Rectal smooth muscle tissue (tissue), 1 donor: Measurements from ENCODE around the gene LRRFIP1.
"Not testable (repeated sequence)": the region's sequence is repeated elsewhere in the genome, so short reads cannot be mapped to it uniquely, and the experiment has no call there.

Experiments used
- H3K27ac ChIP-seq: one replicate; pipeline ENCODE4 v1.7.0; 2013; ENCODE audit warnings: low read depth, low read length, inconsistent platforms
- H3K27me3 ChIP-seq: one replicate; pipeline ENCODE4 v1.7.0; 2013; ENCODE audit warnings: low read length; ENCODE audit not compliant: control insufficient read depth, insufficient read depth
- H3K36me3 ChIP-seq: one replicate; pipeline ENCODE4 v1.7.0; 2013; ENCODE audit warnings: low read length; ENCODE audit not compliant: control insufficient read depth, insufficient read depth
- H3K4me1 ChIP-seq: one replicate; pipeline ENCODE4 v1.7.0; 2013; ENCODE audit warnings: low read length; ENCODE audit not compliant: control insufficient read depth, insufficient read depth
- H3K4me3 ChIP-seq: one replicate; pipeline ENCODE4 v1.7.0; 2013; ENCODE audit warnings: low read length
- H3K9ac ChIP-seq: one replicate; pipeline ENCODE4 v1.7.0; 2013; ENCODE audit warnings: low read length

The LRRFIP1 gene

DNA sequence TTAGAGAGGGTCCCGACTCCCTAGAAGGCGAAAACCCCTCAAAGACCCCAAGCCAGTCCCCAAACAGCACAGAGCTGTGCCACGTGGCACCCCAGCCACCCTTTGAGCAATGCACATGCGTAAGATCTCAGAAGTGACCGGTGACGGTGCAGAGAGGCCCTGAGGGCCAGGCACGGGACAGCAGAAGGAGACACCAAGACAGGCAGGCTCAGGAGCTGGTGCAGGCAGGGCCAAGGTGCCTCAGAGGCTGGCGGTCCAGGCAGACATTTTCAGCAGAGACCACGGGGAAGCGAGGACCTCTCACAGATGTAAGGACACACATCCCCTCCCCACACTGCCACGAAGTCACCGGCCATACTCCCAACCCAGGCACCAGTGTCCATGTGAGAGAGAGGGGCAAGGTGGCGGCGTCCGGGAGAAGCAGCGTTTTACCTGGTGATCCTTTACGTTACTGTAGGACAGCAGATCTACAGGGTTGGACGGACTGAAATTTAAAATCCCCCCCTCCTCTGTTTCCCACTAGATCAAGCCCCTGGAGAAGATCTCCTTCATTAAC, 34.9 kb upstream of the LRRFIP1 start:
- no peak overlapping the region for H3K9ac ChIP-seq

DNA sequence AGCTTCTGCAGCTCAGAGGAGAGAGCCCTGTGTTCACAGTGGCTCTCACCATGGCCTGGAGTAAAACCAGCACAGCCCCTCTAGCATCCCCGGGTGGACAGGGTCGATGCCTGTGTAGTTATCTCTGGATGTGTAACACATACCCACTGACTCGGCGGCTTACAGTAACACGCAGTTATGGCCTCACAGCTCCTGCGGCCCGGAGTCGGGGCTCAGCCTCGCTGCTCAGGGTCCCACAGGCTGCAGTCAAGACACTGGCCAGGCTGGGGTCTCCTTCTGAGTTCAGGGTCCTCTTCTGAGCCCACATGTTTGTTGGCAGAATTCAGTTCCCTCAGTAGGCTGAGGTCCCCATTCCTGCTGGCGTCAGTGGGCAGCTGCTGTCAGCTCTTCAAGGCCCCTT, 34.4 kb upstream of the LRRFIP1 start:
- Histone ChIP-seq H3K4me1 (peaks cover 12% of the 10 kb centered on the region), H3K27me3 (no peaks in the 10 kb centered on the region), H3K27ac (no peak overlapping the region), H3K36me3 (no peaks in the 10 kb centered on the region), H3K9ac (no peak overlapping the region), H3K4me3 (no peak overlapping the region)

More for the DNA sequence above, 34.9 kb upstream of the LRRFIP1 start:
- Histone ChIP-seq H3K27me3 (no peaks in the 10 kb centered on the region), H3K27ac (no peak overlapping the region), H3K4me3 (no peak overlapping the region), H3K36me3 (no peaks in the 10 kb centered on the region), H3K4me1 (peaks cover 12% of the 10 kb centered on the region)

DNA sequence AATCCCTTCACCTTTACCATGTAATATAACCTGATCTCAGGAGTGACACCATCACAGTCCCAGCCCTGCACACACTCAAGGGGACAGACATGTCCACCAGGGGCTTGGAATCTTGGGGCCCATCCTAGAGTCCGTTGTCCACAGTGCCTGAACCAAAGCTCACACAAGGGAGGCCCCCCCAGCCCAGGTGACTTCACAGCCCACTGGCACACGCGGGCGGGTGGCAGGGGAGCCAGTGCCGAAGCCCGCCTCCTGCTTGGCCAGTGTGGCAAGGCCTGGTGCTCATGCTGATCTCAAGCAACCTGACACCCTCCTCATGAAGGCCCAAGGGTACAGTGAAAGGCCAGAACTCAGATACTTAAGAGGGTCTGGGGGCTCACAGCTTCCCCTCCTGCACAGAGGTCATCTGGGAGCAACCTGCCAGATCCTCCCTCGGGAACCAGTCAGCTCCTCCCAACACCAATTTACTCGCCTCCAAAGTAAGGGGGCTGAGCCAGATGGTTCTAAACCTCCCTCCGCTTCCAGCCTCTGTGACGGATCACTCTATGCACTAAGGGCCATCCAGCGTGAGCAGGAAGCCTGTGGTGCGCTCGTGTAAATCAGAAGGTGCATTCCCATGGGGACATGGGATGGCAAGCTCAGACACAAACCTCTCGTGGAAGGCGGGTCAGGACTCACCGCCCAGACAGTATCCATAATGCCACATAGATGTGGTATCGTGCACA, 33.6 kb upstream of the LRRFIP1 start:
- no peaks in the 10 kb centered on the region for H3K36me3 ChIP-seq
- no peaks in the 10 kb centered on the region for H3K27me3 ChIP-seq
- H3K4me1 ChIP-seq, result peaks cover 12% of the 10 kb centered on the region
- no peak overlapping the region for H3K9ac ChIP-seq
- no peak overlapping the region for H3K4me3 ChIP-seq
- peak overlapping the region; percentile 71 for H3K27ac ChIP-seq

DNA sequence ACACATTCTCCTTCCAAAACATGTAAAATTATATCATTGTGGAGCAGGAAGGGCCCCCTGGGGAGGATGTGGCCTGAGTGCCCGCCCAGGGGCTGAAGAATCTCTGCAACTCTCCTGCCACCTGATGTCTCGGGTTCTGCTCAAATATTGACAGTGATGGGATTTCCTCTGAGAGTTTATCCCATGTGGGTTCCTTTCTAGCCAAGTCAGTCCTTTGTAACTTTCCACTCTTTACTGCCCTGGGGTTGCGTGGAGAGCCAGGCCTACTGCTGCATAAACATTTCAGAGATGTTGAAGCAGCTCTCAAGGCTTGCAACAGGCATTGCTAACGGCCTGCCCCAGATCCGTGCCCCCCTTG, 32.9 kb upstream of the LRRFIP1 start:
- H3K4me3 ChIP-seq, result no peak overlapping the region
- H3K27me3 ChIP-seq, result no peaks in the 10 kb centered on the region
- H3K27ac ChIP-seq, result peak overlapping the region; percentile 71
- H3K9ac ChIP-seq, result no peak overlapping the region
- no peaks in the 10 kb centered on the region for H3K36me3 ChIP-seq
- H3K4me1 ChIP-seq, result peaks cover 12% of the 10 kb centered on the region

DNA sequence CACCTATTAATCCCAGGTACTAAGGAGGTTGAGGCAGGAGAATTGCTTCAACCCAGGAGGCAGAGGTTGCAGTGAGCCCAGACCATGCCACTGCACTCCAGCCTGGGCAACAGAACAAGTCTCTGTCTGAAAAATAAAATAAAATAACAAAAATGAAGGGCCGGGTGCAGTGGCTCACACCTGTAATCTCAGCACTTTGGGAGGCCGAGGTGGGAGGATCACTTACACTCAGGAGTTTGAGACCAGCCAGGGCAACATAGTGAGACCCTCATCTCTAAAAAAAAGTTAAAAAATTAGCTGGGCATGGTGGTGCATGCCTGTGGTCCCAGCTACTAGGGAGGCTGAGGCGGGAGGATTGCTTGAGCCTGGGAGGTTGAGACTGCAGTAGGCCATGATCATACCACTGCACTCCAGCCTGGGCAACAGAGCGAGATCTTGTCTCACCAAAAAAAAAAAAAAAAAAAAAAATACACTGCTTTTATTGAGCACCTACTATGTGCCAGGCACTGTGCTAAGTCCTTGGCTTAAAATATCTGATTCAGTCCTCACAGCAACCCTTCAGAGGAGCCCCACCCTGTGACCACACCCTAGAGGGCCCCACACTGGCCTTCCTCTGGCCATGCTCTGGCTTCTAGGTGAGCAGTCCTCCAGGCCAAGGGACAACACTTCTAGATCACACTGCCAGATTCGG, 31.4 kb upstream of the LRRFIP1 start:
- H3K4me1 ChIP-seq, result peaks cover 22% of the 10 kb centered on the region
- H3K27me3 ChIP-seq, H3K36me3 ChIP-seq, H3K4me3 ChIP-seq, H3K9ac ChIP-seq, H3K27ac ChIP-seq: not testable (repeated sequence)

DNA sequence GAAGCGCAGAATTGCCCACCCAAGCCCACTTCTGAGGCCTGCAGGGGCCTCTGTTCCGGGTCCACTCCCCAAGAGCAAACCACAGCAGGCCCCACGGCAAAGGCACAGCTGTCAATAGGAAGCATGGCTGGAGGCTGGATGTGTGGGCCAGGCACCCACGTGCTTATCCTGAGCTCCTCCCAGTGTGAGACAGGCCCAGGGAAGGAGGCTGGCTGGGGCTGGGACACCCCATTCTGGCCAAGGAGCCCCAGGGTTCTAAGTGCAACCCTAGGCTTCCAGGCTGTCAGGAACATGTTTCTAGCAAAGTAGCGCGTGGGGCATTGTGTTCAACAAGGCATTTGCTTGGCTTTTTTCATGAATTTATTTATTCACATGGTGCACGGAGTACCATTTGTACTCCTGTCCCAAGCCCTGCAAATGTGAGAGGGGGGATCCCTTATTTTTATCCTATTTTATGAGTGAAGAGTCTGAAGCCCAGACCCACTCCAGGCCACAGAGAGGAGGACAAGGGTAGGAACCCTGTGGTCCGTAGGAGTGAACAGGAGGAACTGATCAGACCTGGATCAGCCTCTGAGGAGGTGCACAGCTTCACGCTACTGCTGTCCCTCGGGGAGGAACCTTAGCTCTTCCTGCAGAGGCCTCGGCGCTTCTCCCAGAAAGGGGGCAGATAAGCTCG, 30.7 kb upstream of the LRRFIP1 start:
- no peak overlapping the region for H3K4me3 ChIP-seq
- H3K9ac ChIP-seq, result no peak overlapping the region
- H3K27ac ChIP-seq, result no peak overlapping the region
- no peaks in the 10 kb centered on the region for H3K27me3 ChIP-seq
- H3K4me1 ChIP-seq, result peaks cover 22% of the 10 kb centered on the region
- H3K36me3 ChIP-seq, result no peaks in the 10 kb centered on the region

DNA sequence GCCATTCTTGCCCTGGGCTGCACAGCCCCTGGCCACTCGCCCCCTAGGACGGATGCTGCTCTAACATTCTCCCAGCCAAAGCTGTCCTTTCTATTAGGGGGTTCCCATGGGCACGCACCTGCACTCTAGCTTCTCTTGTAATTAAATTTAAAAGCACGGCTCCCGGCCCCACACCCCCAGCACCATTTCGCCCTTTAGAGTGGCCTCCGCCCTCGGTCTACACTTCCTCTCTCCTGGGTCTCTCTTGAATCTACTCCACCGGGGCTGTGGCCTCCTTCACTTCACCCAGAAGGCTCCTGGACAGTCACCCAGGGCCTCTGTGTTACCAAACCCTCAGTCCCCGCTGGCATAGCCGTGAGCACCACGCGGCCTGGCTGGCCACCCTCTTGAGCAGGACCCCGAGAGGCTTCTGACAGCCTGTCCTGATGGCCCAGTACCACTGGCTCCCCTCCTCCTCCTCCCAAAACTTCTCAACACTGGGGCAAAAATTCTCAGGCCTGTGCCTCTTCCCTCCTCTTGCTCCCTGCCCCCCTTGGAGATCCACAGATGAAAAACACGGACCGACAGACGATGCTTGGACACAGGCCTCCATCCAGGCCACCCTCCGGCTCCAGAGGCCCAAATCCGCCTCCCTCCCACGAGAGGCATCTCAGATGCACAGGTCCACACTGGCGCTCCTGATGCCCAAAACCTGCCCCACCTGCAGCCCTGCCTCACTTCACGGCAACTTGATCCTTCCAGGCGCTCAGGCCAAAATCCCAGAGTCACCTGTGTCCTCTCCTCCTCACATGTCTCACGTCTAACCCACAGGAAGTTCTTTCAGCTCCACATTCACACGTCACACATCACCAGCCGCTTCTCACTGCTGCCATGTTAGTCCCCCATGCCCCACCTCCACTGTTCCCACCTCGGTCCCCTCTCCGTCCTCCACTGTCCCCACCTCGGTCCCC, 29.9 kb upstream of the LRRFIP1 start:
- Histone ChIP-seq H3K27ac (no peak overlapping the region), H3K4me1 (peaks cover 22% of the 10 kb centered on the region), H3K36me3 (no peaks in the 10 kb centered on the region), H3K9ac (no peak overlapping the region), H3K27me3 (no peaks in the 10 kb centered on the region), H3K4me3 (no peak overlapping the region)

DNA sequence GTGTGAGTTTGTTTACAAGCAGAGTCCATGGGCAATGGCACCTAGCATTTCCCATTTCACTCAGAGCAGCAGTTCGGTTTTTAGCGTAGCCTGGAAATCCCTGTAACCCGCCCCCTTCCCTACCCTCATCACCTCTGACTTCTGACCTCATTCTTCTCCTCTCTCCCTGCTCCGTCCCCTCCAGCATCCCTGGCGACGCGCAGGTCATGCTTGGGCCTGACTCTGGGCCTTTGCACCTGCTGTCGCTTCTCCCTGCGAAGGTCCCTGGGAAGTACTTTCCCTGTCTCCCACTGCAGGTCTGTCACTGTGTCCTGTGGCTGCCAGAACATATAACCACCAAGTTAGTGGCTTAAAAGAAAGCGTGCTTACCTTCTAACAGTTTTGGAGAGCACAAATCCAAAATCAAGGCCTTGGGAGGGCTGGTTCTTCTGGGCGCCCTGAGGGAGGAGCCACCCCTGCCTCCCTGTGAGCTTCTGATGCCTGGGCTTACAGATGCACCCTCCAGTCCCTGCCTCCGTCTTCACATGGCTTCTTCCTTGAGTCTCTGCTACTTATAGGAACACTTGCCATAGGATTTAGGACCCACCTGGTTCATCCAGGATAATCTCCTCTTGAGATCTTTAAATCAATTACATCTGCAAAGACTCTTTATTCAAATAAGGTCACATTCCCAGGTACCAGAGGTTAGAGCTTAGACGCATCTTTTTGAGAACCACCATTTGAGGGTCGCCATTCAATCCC, 28.7 kb upstream of the LRRFIP1 start:
- Histone ChIP-seq H3K27me3 (no peaks in the 10 kb centered on the region), H3K9ac (no peak overlapping the region), H3K4me1 (peaks cover 22% of the 10 kb centered on the region), H3K4me3 (no peak overlapping the region), H3K27ac (no peak overlapping the region), H3K36me3 (no peaks in the 10 kb centered on the region)

DNA sequence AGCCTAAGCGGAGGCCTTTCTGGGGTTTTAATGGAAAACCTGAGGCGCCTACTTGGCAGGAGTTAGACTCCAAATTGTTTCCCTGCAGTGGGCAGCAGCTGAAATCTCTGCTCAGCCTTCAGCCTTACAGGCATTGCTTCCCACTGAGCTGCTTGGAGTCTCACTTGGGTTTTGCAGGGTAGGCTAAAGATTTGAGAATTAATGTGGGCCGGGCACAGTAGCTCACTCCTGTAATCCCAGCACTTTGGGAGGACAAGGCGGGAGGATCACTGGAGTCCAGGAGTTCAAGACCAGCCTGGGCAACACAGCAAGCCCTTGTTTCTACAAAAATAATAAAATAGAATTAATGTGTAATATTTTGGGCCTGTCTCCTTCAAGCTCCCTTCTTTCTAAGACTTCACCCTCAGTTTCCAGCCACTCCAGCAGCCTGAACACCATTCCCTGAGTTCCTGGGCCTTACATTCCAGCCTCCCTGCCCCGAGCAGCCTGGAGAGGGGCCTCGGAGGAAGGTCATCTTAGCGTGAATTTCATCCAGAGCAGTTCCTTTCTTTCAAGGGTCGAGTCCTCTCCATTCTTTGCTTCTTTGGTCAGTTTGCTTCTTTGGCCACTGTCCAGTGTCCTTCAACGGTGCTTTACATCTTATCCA, 27.8 kb upstream of the LRRFIP1 start:
- Histone ChIP-seq H3K36me3 (no peaks in the 10 kb centered on the region), H3K4me3 (peak overlapping the region; percentile 55), H3K27me3 (no peaks in the 10 kb centered on the region), H3K4me1 (peaks cover 17% of the 10 kb centered on the region), H3K9ac (no peak overlapping the region), H3K27ac (peak overlapping the region; percentile 83)

DNA sequence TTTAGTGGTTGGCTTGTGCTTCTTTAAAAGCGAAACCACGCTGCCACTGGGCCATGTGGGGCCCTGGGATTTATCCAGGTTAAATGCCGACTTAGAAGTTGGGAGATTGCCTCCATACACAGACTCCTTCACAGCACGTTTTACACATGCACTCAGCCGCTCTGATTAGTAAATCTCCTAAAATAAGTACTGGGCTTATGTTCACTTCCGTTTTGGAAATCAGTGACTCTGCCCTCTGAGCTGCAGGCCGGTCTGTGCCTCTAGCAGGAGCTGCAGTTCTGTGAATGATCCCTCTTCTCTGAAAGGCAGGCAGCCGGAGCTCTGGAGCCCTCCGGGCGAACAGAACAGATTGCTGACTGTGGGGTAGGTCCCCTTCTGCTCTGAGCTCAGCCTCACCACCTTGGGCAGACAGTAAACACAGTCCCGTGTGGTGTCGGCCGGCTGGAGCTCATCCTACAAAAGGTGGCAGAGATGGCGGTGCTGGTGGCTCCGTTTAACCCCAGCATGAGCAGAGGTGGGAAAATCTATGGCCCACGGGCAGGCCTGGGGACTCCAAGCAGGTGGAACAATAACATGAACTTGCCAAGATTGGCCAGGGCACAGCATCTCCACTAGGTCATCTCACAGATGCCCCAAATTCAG, 27.1 kb upstream of the LRRFIP1 start:
- H3K9ac ChIP-seq, result no peak overlapping the region
- H3K36me3 ChIP-seq, result no peaks in the 10 kb centered on the region
- no peaks in the 10 kb centered on the region for H3K27me3 ChIP-seq
- H3K4me1 ChIP-seq, result peaks cover 11% of the 10 kb centered on the region
- H3K4me3 ChIP-seq, result peak overlapping the region; percentile 55
- peak overlapping the region; percentile 83 for H3K27ac ChIP-seq
